Body of pancreas (tissue), 4 donors: ENCODE measurements around the gene ANKS1B.

Source experiments
- CTCF ChIP-seq, 7 experiments: fragments of 450-650 bp in 4 of 7; fragments of 200-600 bp in 3 of 7; sonication (generic) in 3 of 7; IDR thresholded peaks; one replicate each; pipeline ENCODE4 v1.5.1; 2016 to 2019; ENCODE audit warnings: antibody characterized with exemption in 7 of 7
- POLR2A ChIP-seq, 3 donors: fragments of 450-650 bp; IDR thresholded peaks; one replicate each; pipeline ENCODE4 v1.6.1; 2016; ENCODE audit warnings: antibody characterized with exemption in 3 of 3, mild to moderate bottlenecking in 2 of 3

GRCh38 chr12:99997806-99998205 is 13.1 kb upstream of the ANKS1B start:
- TF ChIP-seq CTCF (IDR thresholded peaks at IDR 0.05) (no peak), POLR2A (IDR thresholded peaks at IDR 0.05) (no peak)
